Spleen (tissue), 11 donors: ENCODE measurements around the gene HIVEP1. TPM values are rescaled to one million over a fixed set of nuclear protein-coding genes. Genes with fewer than 3 reads are reported as not detected.

Source experiments
- DNase-seq: peaks from one replicate; pipeline ENCODE4 v3.0.0-alpha.2; 2020
- H3K27ac ChIP-seq, 8 donors: fragments of 200-600 bp; sonication (generic) in 7 of 8; 1 replicate in 4 of 8; 2 replicates in 4 of 8; pipeline versions ENCODE4 v1.5.0 to v1.8.0; 2016 to 2021; ENCODE audit warnings: inconsistent platforms in 4 of 8, mild to moderate bottlenecking in 4 of 8, moderate library complexity in 1 of 8
- H3K27me3 ChIP-seq, 7 donors: fragments of 200-600 bp; sonication (generic) in 6 of 7; replicated peaks in 1 of 7; 1 replicate in 4 of 7; 2 replicates in 3 of 7; pipeline versions ENCODE4 v1.5.0 to v1.8.0; 2016 to 2021; ENCODE audit warnings: inconsistent platforms in 3 of 7, mild to moderate bottlenecking in 1 of 7
- H3K36me3 ChIP-seq, 6 donors: fragments of 200-600 bp; sonication (generic) in 5 of 6; 1 replicate in 4 of 6; 2 replicates in 2 of 6; pipeline versions ENCODE4 v1.5.0 to v1.8.0; 2016 to 2021; ENCODE audit warnings: inconsistent platforms in 2 of 6
- H3K4me1 ChIP-seq, 6 donors: fragments of 200-600 bp; sonication (generic) in 5 of 6; 1 replicate in 3 of 6; 2 replicates in 3 of 6; pipeline versions ENCODE4 v1.5.0 to v1.8.0; 2016 to 2021; ENCODE audit warnings: inconsistent platforms in 3 of 6
- H3K4me3 ChIP-seq, 8 donors: fragments of 200-600 bp; sonication (generic) in 7 of 8; 1 replicate in 4 of 8; 2 replicates in 4 of 8; pipeline versions ENCODE4 v1.5.0 to v1.8.0; 2016 to 2021; ENCODE audit warnings: inconsistent platforms in 4 of 8, mild to moderate bottlenecking in 4 of 8, moderate library complexity in 2 of 8
- H3K9me3 ChIP-seq, 8 donors: fragments of 200-600 bp; sonication (generic) in 7 of 8; 1 replicate in 4 of 8; 2 replicates in 4 of 8; pipeline versions ENCODE4 v1.5.0 to v1.8.0; 2016 to 2021; ENCODE audit warnings: inconsistent platforms in 4 of 8
- CTCF ChIP-seq, 11 experiments: fragments of 200-600 bp in 7 of 11; fragments of 450-650 bp in 4 of 11; sonication (generic) in 4 of 11; IDR thresholded peaks in 8 of 11; conservative IDR thresholded peaks in 3 of 11; 1 replicate in 7 of 11; 2 replicates in 4 of 11; pipeline versions ENCODE4 v1.4.0 to v1.8.0; 2016 to 2021; ENCODE audit warnings: antibody characterized with exemption in 11 of 11, inconsistent platforms in 4 of 11, mild to moderate bottlenecking in 1 of 11
- POLR2A ChIP-seq, 3 donors: fragments of 450-650 bp; IDR thresholded peaks; one replicate each; pipeline ENCODE4 v1.5.1; 2017; ENCODE audit warnings: antibody characterized with exemption in 3 of 3, mild to moderate bottlenecking in 1 of 3
- POLR2AphosphoS5 ChIP-seq, 3 donors: sonication (generic); formaldehyde crosslinking; IDR thresholded peaks; one replicate each; pipeline ENCODE4 v1.5.1; 2017; ENCODE audit warnings: antibody characterized with exemption in 3 of 3
- WGBS, 5 donors: extraction: QIAGEN DNeasy Blood & Tissue Kit in 3 of 5; methylation state at CpG; one replicate each; pipeline versions ENCODE4 v1.1.5 to v1.1.7; 2013 to 2018; 5-methylcytosine and 5-hydroxymethylcytosine counted together
- intact Hi-C: fragments of 100-400 bp; cut with DNase I; formaldehyde crosslinking; loops from one replicate; pipeline ENCODE4 v1.15.0; 2023; ENCODE audit warnings: low total_unique reads
- polyA plus RNA-seq, 3 donors: library from polyadenylated mRNA; stranded (reverse); fragments of 200-250 nt; gene quantifications; one replicate each; pipeline ENCODE4 v1.2.1, GENCODE V29; 2013
- total RNA-seq, 7 donors: library from RNA; depleted of rRNA in 3 of 7; stranded (reverse); fragments of >200 nt in 3 of 7; fragmentation: NEBNext Ultra II Directional in 4 of 7; extraction: Animal tissue kit (Norgen Biotek cat#: 25700) in 4 of 7; gene quantifications; one replicate each; pipeline versions ENCODE4 v1.1.0 to v1.2.1, GENCODE V29; 2016 to 2021
- donor health status: healthy with polysubstance abuse.
- donor health status: DM: no; HTN: no; CAD: no; lungs with moderate emphysema.
- donor health status: DM: no; HTN: no; CAD: no.
- donor health status: Bipolar disorder and iron deficiency.
- donor health status: healthy.
- donor health status: DM: no; HTN: no; CAD: no.
- donor health status: DM: yes; HTN: yes; CAD: no.

Gene HIVEP1
- total and polyA plus RNA-seq, 10 donors: 2.8 to 64.1 (median 39.7) TPM

GRCh38 chr6:12094689-12095088 is 82.6 kb downstream of the HIVEP1 start:
- no peak for DNase-seq
- H3K27me3 ChIP-seq: no peaks in the 10 kb centered on the region
- 75 to 89% (median 83%) methylated on average over 1 of the region's 1 CpG for WGBS, 5 donors
- TF ChIP-seq POLR2A (IDR thresholded peaks at IDR 0.05) (no peak), CTCF (IDR thresholded peaks at IDR 0.05 in 8 of 11, conservative IDR thresholded peaks at IDR 0.05 in 3 of 11) (no peak), POLR2AphosphoS5 (IDR thresholded peaks at IDR 0.05) (no peak)
- H3K9me3 ChIP-seq: peaks cover 0 to 9% (median 0%) of the 10 kb centered on the region in 8 donors
- H3K4me1 ChIP-seq: peaks cover 0 to 4% (median 2%) of the 10 kb centered on the region in 6 donors
- H3K27ac ChIP-seq: no peak overlapping the region
- peaks cover 0 to 2% (median 0%) of the 10 kb centered on the region in 6 donors for H3K36me3 ChIP-seq
- H3K4me3 ChIP-seq: no peak overlapping the region
- intact Hi-C loops: no loop called here

GRCh38 chr6:12096342-12096741 is 84.2 kb downstream of the HIVEP1 start:
- TF ChIP-seq POLR2A (IDR thresholded peaks at IDR 0.05) (no peak), POLR2AphosphoS5 (IDR thresholded peaks at IDR 0.05) (no peak), CTCF (IDR thresholded peaks at IDR 0.05 in 8 of 11, conservative IDR thresholded peaks at IDR 0.05 in 3 of 11) (no peak)
- DNase-seq: no peak
- no peaks in the 10 kb centered on the region for H3K27me3 ChIP-seq
- intact Hi-C loops: no loop called here
- WGBS, 5 donors: 94 to 98% (median 96%) methylated on average over 3 of the region's 3 CpGs
- no peak overlapping the region for H3K4me3 ChIP-seq
- no peak overlapping the region for H3K27ac ChIP-seq
- H3K9me3 ChIP-seq: peaks cover 0 to 9% (median 0%) of the 10 kb centered on the region in 8 donors
- peaks cover 0 to 3% (median 0%) of the 10 kb centered on the region in 6 donors for H3K4me1 ChIP-seq
- no peaks in the 10 kb centered on the region for H3K36me3 ChIP-seq

GRCh38 chr6:12097791-12098190 is 85.7 kb downstream of the HIVEP1 start:
- no peak for DNase-seq
- Histone ChIP-seq H3K27ac (no peak overlapping the region), H3K4me1 (peaks cover 0 to 10% (median 2%) of the 10 kb centered on the region in 6 donors), H3K27me3 (no peaks in the 10 kb centered on the region), H3K4me3 (no peak overlapping the region), H3K9me3 (peaks cover 0 to 5% (median 0%) of the 10 kb centered on the region in 8 donors), H3K36me3 (no peaks in the 10 kb centered on the region)
- no peak for TF ChIP-seq CTCF (IDR thresholded peaks at IDR 0.05 in 8 of 11, conservative IDR thresholded peaks at IDR 0.05 in 3 of 11)
- TF ChIP-seq POLR2AphosphoS5 (IDR thresholded peaks at IDR 0.05): no peak
- TF ChIP-seq POLR2A (IDR thresholded peaks at IDR 0.05): no peak
- intact Hi-C loops: no loop called here

GRCh38 chr6:12099623-12100338 is 87.7 kb downstream of the HIVEP1 start:
- H3K27ac ChIP-seq: no peak overlapping the region
- H3K4me3 ChIP-seq: no peak overlapping the region
- intact Hi-C loops: no loop called here
- 72 to 90% (median 81%) methylated on average over 4 of the region's 4 CpGs for WGBS, 5 donors
- H3K36me3 ChIP-seq: no peaks in the 10 kb centered on the region
- no peaks in the 10 kb centered on the region for H3K27me3 ChIP-seq
- no peaks in the 10 kb centered on the region for H3K9me3 ChIP-seq
- peaks cover 0 to 10% (median 5%) of the 10 kb centered on the region in 6 donors for H3K4me1 ChIP-seq
- no peak for DNase-seq
- TF ChIP-seq POLR2A (IDR thresholded peaks at IDR 0.05): no peak
- TF ChIP-seq CTCF (IDR thresholded peaks at IDR 0.05 in 8 of 11, conservative IDR thresholded peaks at IDR 0.05 in 3 of 11): no peak
- no peak for TF ChIP-seq POLR2AphosphoS5 (IDR thresholded peaks at IDR 0.05)
